ENCODE measurements around the gene SRD5A3.

GRCh38 chr4:55369968-55370367 is 23.9 kb downstream of the SRD5A3 start:
- TF ChIP-seq CTCF (IDR thresholded peaks at IDR 0.05; ENCODE audit: extremely low read depth in 1 of 2, insufficient read depth in 1 of 2, low read depth in 1 of 2, low read length in 2 of 2) (no peak), POLR2A (IDR thresholded peaks at IDR 0.05; ENCODE audit: low read depth, low read length) (no peak), EZH2 (IDR thresholded peaks at IDR 0.05; ENCODE audit: borderline replicate concordance, low read depth, low read length, severe bottlenecking) (no peak)
